Left ventricle myocardium inferior (tissue), 1 donor: ENCODE results near the gene KCNE3. TPM values are rescaled to one million over a fixed set of nuclear protein-coding genes. Genes with fewer than 3 reads are reported as not detected.

Source experiments
- DNase-seq: peaks from one replicate; pipeline ENCODE4 v3.0.0-alpha.2; 2020
- H3K27ac ChIP-seq: fragments of 200-600 bp; replicated peaks from 2 replicates; pipeline ENCODE4 v1.8.0; 2021
- H3K27me3 ChIP-seq: fragments of 200-600 bp; 2 replicates; pipeline ENCODE4 v1.8.0; 2021; ENCODE audit warnings: low read depth
- H3K36me3 ChIP-seq: fragments of 200-600 bp; 2 replicates; pipeline ENCODE4 v1.8.0; 2021
- H3K4me1 ChIP-seq: fragments of 200-600 bp; 2 replicates; pipeline ENCODE4 v1.8.0; 2021
- H3K4me3 ChIP-seq: fragments of 200-600 bp; 2 replicates; pipeline ENCODE4 v1.8.0; 2021; ENCODE audit warnings: mild to moderate bottlenecking, moderate library complexity
- H3K9me3 ChIP-seq: fragments of 200-600 bp; replicated peaks from 2 replicates; pipeline ENCODE4 v1.8.0; 2021
- CTCF ChIP-seq: fragments of 200-600 bp; IDR thresholded peaks from 2 replicates; pipeline ENCODE4 v1.8.0; 2021; ENCODE audit warnings: antibody characterized with exemption, mild to moderate bottlenecking, borderline replicate concordance
- intact Hi-C: fragments of 100-400 bp; cut with micrococcal nuclease; formaldehyde crosslinking; loops from one replicate; pipeline ENCODE4 v1.11.0; 2022
- long read RNA-seq: library from polyadenylated mRNA; unstranded; transcript quantifications from one replicate; pipeline ENCODE4 v2.0.0, GENCODE V29; 2021
- total RNA-seq: library from RNA; stranded (reverse); fragmentation: NEBNext Ultra II Directional; extraction: Animal tissue kit (Norgen Biotek cat#: 25700); gene quantifications from one replicate; pipeline ENCODE4 v1.2.1, GENCODE V29; 2021
- donor health status: DM: no; HTN: yes; CAD: no; lungs with severe emphysema.

Gene KCNE3
- 4.3 TPM for total RNA-seq
- long read RNA-seq, partial matches to known transcripts = 0 of 1 reads
- long read RNA-seq, other reads (novel, unspliced or antisense) = 1 of 1 reads

GRCh38 chr11:74466916-74467885 is at the start of gene KCNE3:
Gene KCNE3 (minus strand): TSS chr11:74467549. CDS start chr11:74457563, 9,986 bp downstream.
- peak; percentile 69 for DNase-seq
- peaks cover 26% of the 10 kb centered on the region for H3K4me1 ChIP-seq
- intact Hi-C loops = no loop called here
- no peaks in the 10 kb centered on the region for H3K9me3 ChIP-seq
- peak within 1 kb of the TSS; percentile 60 for H3K27ac ChIP-seq
- H3K27me3 ChIP-seq = peaks cover 12% of the 10 kb centered on the region
- H3K36me3 ChIP-seq = no peaks in the 10 kb centered on the region
- H3K4me3 ChIP-seq = peak within 1 kb of the TSS; percentile 70
- no peak for TF ChIP-seq CTCF

GRCh38 chr11:74507582-74507981 is 40.2 kb upstream of the KCNE3 start:
- Histone ChIP-seq H3K27me3 (no peaks in the 10 kb centered on the region), H3K4me3 (no peak overlapping the region), H3K36me3 (no peaks in the 10 kb centered on the region), H3K9me3 (no peaks in the 10 kb centered on the region), H3K27ac (no peak overlapping the region), H3K4me1 (no peaks in the 10 kb centered on the region)
- no peak for TF ChIP-seq CTCF
- DNase-seq = no peak
- intact Hi-C loops = no loop called here

- intact Hi-C loops = no loop called here
- no peaks in the 10 kb centered on the region for H3K9me3 ChIP-seq
- H3K27me3 ChIP-seq = no peaks in the 10 kb centered on the region
- DNase-seq = no peak
- no peaks in the 10 kb centered on the region for H3K4me1 ChIP-seq
- no peak overlapping the region for H3K4me3 ChIP-seq
- no peak for TF ChIP-seq CTCF
- no peak overlapping the region for H3K27ac ChIP-seq
- H3K36me3 ChIP-seq = no peaks in the 10 kb centered on the region
These were observed 39.5 kb upstream of the KCNE3 start for GRCh38 chr11:74506823-74507222.

- TF ChIP-seq CTCF = no peak
- Histone ChIP-seq H3K27ac (no peak overlapping the region), H3K36me3 (no peaks in the 10 kb centered on the region), H3K4me3 (no peak overlapping the region), H3K27me3 (no peaks in the 10 kb centered on the region), H3K4me1 (no peaks in the 10 kb centered on the region), H3K9me3 (no peaks in the 10 kb centered on the region)
- no peak for DNase-seq
- intact Hi-C loops = no loop called here
These were observed 38.6 kb upstream of the KCNE3 start for GRCh38 chr11:74505911-74506310.

- TF ChIP-seq CTCF = no peak
- Histone ChIP-seq H3K27ac (no peak overlapping the region), H3K36me3 (no peaks in the 10 kb centered on the region), H3K4me3 (no peak overlapping the region), H3K9me3 (no peaks in the 10 kb centered on the region), H3K4me1 (no peaks in the 10 kb centered on the region), H3K27me3 (no peaks in the 10 kb centered on the region)
- intact Hi-C loops = no loop called here
- DNase-seq = no peak
These were observed 36.8 kb upstream of the KCNE3 start for GRCh38 chr11:74504100-74504691.
